ENCODE data around the gene ATG9A. TPM values are rescaled to one million over a fixed set of nuclear protein-coding genes. Genes with fewer than 3 reads are reported as not detected.

The ATG9A gene
- total RNA-seq, 2 donors from 2014 or later: 28.5 to 38.5 TPM

DNA sequence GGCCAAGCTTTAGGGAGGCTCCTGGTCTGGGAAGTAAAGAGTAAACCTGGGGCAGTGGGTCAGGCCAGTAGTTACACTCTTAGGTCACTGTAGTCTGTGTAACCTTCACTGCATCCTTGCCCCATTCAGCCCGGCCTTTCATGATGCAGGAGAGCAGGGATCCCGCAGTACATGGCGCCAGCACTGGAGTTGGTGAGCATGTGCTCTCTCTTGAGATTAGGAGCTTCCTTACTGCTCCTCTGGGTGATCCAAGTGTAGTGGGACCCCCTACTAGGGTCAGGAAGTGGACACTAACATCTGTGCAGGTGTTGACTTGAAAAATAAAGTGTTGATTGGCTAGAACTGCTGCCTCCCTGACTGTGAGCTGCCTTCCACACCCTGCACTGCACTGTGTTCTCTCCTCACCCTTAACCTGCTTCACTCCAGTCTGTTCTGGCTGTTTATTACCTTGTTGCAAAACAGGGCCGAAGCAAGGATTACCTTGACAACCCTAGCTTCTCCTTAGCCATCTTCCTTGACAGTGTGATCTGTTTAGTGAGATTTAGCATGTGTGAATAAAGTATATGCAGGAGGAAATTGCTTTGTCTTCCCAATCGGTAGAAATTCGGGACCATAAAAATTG is 46.2 kb downstream of the ATG9A start:
- intact Hi-C loops (cut with DNase I): no loop called here
- no peak for DNase-seq (ENCODE audit: low spot score)

DNA sequence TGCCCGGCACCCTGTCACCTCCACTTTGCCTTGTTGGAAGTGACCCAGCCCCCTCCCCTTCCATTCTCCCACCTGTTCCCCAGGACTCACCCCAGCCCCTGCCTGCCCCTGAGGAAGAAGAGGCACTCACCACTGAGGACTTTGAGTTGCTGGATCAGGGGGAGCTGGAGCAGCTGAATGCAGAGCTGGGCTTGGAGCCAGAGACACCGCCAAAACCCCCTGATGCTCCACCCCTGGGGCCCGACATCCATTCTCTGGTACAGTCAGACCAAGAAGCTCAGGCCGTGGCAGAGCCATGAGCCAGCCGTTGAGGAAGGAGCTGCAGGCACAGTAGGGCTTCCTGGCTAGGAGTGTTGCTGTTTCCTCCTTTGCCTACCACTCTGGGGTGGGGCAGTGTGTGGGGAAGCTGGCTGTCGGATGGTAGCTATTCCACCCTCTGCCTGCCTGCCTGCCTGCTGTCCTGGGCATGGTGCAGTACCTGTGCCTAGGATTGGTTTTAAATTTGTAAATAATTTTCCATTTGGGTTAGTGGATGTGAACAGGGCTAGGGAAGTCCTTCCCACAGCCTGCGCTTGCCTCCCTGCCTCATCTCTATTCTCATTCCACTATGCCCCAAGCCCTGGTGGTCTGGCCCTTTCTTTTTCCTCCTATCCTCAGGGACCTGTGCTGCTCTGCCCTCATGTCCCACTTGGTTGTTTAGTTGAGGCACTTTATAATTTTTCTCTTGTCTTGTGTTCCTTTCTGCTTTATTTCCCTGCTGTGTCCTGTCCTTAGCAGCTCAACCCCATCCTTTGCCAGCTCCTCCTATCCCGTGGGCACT is 46.9 kb downstream of the ATG9A start:
- no peak for DNase-seq (ENCODE audit: low spot score)
- intact Hi-C loops (cut with DNase I): no loop called here

DNA sequence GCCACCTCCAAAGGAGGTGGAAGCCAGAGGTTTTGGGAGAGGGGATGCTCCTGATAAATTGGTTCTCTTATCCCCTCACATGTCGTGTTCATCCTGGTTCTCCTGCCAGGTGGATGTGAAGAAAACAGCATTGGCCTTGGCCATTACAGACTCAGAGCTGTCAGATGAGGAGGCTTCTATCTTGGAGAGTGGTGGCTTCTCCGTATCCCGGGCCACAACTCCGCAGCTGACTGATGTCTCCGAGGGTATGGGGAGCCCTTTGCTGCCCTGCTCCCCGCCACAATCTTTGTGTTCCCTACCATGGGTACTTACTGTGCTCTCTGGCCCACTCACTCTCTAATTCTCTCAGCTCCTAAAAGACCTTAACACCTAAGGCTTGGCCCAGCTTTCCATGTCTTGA is 47.9 kb downstream of the ATG9A start:
- no peak for DNase-seq (ENCODE audit: low spot score)
- intact Hi-C loops (cut with DNase I): no loop called here

DNA sequence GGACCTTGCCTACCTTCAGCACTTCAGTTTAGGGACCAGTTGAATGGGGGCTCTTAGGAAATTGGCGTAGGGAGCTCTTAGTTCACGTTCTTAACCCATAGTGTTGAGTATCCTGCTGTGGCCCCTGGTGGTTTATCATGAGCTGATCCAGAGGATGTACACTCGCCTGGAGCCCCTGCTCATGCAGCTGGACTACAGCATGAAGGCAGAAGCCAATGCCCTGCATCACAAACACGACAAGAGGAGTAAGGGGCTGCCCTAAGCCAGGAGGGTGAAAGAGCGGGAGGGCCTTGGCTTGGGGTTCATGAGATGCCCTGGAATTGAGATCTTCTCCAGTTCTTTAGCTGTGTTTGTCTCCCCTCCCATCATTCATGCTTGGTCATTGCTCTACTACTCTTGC is 48.5 kb downstream of the ATG9A start:
- intact Hi-C loops (cut with DNase I): no loop called here
- DNase-seq (ENCODE audit: low spot score): no peak

DNA sequence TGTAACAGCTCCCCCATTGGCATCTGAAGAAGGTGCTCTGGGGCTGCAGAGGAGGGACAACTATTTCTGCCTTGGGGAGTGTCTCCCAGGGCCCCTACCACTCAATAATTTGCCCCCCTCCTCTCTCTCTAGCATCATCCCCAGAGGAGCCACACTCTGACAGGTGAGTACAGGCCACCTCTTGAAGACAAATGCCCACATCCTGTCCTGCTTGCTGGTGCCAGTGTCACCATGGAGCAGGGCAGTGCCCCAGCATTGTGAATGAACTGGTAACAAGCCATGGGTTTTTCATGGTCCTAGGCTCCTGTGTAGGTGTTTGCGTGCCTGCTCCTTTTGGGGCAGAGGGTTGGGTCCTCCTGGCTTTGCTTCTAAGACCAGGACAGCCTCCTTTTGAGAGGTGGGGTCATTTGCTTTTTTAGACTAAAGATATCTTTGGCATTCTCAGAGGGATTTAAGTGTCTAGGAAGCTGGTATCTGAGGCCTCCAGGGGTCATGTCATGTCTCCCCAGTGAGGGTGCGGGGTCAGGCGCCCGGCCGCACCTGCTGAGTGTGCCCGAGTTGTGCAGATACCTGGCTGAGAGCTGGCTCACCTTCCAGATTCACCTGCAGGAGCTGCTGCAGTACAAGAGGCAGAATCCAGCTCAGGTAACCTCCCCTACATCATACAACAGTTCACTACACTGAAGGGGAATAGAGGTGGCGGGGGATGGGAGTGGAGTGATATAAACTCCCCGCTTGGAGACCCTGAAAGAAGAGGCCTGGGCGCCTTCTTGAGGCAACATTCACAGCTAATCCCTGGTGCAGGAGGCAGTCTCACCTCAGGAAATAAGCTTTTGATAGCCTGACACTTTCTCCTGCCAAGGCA is 49.6 kb downstream of the ATG9A start:
- DNase-seq (ENCODE audit: low spot score): no peak
- intact Hi-C loops (cut with DNase I): loop anchor here in 1 of 2 donors (5.0 kb wide), 1 partner anchor 37 kb away; the partner anchor contains the start of gene ABCB6

DNA sequence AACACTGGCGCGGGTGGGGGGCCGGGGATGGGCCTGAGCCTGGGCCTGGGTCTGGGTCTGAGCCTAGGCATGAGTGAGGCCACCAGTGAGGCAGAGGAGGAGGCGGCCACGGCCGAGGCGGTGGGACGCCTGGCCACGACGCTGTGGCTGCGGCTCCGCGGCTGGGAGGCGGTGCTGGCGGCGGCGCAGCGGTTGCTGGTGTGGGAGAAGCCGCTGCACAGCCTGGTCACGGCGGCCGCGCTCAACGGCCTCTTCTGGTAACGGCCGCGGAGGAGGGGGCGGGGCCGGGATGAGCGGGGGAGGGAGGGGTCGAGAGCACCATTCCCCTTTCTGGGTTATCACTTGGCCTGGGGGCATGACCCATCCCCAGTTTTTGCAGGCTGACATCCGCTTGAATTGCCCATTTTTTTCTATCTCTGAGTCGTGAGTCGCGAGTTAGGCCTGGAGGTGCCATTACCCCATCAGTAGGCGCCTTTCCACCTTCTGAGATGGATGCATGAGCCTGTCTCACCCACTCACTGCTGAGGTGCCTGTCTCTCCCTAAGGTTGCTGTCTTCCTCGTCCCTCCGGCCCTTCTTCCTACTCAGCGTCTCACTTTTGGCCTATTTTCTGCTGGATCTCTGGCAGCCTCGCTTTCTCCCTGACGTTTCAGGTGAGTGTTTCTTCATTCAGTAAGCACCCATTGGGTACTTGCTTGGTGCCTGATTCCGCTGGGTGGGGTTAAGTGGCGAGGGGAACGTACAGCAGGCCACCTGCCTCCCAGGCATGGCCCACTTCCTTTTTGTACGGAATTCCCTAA is 50.9 kb downstream of the ATG9A start:
- intact Hi-C loops (cut with DNase I): loop anchor here in 1 of 2 donors (5.0 kb wide), 1 partner anchor 39 kb away; the partner anchor contains the start of gene ABCB6
- peak; percentile 90 for DNase-seq (ENCODE audit: low spot score)

DNA sequence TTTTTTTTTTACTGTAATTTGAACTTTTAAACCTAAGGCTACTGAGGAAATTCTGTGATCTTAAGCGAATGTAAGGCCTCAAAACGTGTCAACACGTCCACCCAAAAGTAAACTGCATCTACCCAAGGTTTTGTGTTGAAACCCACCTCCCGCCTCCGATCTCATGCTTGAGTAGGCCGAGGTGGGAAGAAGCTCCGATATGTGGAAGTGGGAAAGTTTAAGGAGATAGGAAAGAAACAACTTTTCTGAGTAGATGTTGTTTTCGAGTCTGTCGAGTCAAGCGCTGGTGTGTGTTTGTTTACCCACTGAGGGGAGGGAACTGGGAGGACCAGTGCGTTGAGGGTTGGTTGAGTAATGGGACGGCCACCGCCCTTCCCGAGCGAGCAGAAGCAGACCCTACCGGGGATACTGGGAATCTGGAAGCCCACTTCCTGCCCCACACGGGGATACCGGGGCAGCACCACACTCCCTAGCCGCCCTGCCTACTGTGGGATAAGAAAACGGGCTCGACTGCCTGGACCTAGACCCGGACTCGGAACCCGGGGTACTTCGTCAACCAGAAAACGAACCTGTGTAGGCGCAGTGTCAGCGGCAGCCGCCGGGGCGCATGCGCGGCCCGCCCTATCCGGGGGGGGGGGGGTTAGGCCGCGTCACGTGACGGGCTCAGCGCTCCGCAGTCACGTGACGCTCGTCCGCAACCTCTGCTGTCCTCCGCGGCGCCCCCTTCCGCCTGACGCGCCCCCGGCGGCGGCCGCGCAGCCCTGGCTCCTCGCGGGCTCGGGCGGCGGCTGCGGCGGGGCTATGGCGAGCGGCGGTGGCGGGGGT is 51.7 kb downstream of the ATG9A start, which contains the start of gene RETREG2:
Gene RETREG2, plus strand, starts transcription at position 724 of the 825 bp plus-strand sequence. Its CDS starts 78 bp downstream, at position 802.
- peak; percentile 95 for DNase-seq (ENCODE audit: low spot score)
- intact Hi-C loops (cut with DNase I): loop anchor here in 1 of 2 donors (5.0 kb wide), 1 partner anchor 40 kb away; the partner anchor contains the start of gene ABCB6

DNA sequence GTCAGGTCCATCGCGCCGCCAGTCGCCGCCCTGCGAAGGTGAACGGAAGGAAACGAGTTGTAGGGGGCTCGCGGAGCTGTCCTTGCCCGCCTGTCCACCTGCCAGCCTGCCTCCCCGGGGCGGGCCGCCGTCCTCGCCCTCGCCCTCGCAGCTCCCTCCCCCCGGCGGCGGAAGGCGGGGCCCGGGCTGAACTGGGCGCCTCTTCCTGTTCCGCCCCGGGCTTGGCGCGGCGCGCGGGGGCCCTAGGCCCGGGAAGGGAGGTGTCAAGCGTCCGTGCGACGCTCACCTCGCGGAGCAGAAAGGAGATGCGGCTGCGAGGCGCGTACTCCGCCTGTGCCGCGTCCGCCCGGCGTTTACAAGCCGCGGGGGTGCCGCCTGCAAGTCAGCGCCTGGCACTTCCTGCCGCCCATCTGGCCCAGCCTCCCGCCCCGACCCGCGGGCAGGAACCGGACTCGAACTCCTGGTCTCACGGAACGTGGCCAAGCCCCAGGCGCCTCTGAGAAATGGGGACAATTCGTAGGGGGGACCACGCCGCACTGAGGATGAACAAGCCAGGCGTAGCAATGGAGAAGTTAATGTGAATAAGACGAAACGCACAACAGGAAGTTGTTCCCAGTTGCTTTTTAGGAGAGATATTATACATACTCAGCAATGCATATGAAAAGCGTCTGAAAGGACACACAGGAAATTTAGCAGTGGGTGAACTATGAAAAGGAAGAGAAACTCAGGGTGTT is 52.5 kb downstream of the ATG9A start, which contains the start of gene CNPPD1:
Gene CNPPD1, minus strand, starts transcription at position 108 of the 734 bp plus-strand sequence. Its CDS starts 97 bp downstream, at position 11.
- intact Hi-C loops (cut with DNase I): loop anchor here in 1 of 2 donors (5.0 kb wide), 1 partner anchor 40 kb away; the partner anchor contains the start of gene ABCB6
- peak; percentile 96 for DNase-seq (ENCODE audit: low spot score)

DNA sequence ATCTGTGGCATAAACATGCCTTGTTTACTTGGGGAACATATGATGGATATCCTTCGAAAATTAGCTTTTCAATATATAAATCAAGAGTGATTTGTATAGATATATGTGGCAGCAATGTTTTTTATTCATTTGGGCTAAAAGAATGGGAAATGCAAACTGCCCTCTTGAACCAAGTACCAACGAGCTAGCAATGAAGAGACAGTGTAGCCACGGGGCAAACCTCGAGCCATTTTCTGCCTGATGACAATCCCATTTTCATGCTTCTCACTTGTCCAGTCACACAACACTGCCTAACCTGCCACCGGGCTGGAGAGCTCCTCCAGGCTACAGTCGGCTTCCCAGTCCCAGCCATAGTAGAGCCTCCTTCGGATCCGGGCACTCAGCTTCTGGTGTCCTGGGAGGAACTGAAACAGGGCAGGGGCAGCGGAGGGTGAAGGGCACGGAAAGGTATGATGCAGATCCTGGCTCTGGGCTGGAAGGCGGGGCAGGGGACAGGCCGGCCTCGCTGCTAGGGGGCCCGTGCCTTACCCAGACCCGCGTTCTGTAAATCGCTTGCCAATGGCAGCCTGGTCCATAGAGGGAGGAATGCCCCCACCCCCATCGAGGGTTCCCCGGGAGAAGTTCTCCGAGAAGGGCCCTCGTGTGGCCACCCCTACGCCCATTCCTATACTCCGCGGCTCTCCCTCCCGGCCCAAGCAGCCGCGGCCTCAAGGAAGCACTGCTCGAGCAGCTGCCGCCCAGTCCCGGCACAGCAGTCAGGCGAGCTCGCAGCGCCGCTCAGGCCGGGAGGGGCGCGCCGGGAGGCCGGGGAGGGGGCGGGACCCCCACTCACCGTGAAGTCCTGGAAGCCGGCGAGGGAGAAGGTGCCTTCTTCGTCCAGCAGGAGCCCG is 53.3 kb downstream of the ATG9A start:
- intact Hi-C loops (cut with DNase I): loop anchor here in 1 of 2 donors (5.0 kb wide), 1 partner anchor 41 kb away; the partner anchor contains the start of gene ABCB6
- peak; percentile 87 for DNase-seq (ENCODE audit: low spot score)

DNA sequence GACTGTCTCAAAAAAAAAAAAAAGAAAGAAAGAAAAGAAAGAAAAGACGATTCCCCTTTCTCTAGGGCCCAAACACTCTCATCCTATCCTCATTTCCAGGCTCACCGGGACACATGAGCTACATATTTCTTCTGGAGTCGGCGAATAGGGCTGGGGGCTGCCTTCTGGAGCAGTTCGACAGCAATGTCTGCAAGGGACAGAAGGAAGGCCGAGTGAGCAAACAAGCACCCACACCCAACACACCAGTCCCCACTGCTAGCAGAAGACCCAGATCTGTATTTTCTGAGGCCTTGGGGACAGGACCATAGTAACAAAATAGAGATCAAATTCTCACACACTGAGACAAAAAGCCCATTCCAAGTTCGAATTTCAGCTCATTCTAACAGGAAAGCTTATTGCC is 54.0 kb downstream of the ATG9A start:
- intact Hi-C loops (cut with DNase I): loop anchor here in 1 of 2 donors (5.0 kb wide), 1 partner anchor 42 kb away; the partner anchor contains the start of gene ABCB6
- DNase-seq (ENCODE audit: low spot score): no peak

DNA sequence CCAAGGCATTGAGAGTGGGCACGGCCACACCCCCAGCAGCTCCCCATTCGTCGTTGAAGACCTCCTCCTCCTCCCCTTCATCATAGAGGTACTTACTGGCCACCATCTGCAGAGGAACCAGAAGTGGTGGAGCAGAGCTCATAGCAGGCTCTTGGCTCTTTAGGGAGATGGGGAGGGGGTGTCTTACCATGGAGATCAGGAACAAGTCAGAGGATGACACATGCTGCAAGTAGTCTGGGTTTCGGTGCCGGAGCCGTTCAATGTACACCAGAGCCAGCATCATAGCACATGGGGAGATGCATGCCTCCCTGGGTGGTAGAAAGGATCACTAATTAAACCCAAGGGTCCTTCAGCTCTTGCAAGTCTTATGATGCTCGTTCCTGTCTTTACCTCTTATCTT is 54.6 kb downstream of the ATG9A start:
- intact Hi-C loops (cut with DNase I): loop anchor here in 1 of 2 donors (5.0 kb wide), 1 partner anchor 42 kb away; the partner anchor contains the start of gene ABCB6
- no peak for DNase-seq (ENCODE audit: low spot score)

DNA sequence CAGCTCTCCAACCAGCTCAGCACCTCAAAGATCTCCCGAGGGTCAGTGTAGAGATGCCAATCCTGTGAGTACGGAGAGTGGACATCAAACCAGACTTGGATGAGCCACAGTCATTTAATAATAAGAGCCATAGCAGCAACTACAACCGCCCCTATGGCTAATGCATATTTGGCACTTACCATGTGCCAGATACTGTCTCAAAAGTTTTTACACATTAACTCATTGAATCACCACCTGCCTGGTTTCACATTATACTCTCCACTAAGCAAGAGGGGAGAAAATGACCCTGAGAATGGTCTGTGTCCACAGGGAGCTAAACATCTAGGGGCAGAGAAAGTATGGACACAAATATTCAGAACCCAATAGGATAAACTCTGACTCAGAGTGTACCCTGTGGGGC is 55.3 kb downstream of the ATG9A start:
- intact Hi-C loops (cut with DNase I): no loop called here
- DNase-seq (ENCODE audit: low spot score): no peak

DNA sequence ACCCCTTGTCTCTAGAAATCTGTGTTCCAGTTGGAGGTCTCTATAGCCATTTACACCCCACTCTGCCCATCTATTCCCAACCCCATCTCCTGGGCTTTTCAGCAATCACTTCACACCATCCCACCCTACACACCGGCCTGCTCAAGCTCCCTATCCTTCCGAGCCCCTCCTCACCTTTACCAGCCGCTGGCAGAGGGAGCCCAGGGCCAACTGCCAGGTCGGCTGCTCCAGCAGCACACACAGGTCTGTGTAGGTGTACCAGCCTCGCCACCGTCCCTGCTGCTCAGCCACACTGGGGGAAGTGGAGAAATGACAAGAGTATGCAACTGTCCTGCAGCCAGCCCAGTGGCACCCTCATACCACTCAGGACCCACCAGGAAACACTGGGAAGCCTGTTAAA is 56.3 kb downstream of the ATG9A start:
- intact Hi-C loops (cut with DNase I): no loop called here
- no peak for DNase-seq (ENCODE audit: low spot score)

DNA sequence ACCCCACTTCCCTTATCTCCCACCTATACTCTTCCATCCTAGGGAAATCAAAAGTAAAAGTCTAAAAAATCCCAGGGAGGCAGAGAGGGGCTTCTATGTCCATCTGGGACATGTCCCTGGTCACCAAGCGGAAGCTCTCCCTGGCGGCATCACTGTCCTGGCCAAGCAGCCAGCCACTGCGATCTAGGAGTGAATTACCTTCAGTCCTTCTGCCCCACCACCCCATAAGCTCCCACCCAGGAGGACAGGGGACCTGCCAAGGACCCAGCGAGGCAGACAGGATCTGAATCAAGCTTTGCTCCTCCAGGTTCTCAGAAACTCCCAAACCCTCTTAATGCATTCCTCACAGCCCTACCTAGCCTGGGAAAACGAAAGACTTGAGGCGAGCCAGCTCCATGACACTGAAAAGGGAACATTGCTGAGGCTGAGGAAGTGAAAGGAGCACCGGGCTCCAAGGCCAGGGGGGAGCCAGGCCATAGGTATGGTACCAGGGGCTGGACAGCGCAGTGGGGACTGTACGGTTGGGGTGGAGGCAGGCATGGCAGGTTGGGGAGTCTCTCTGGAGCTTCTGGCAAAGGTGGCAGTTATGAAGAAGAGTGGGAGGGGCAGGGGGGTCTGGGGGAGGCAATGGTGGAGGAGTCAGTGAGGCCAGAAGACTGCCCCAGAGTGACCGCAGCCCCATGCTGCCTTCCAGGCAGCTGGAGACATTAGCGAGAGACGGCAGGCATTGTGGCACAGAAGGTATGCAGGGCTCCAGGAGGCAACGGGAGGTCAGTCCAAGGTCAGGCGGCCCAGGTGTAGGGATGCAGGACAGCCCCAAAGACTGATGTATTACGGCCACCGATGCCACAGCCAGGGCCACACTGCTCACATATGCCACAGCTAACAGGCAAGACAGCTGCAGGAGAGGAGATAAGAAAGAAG is 56.9 kb downstream of the ATG9A start:
- DNase-seq (ENCODE audit: low spot score): no peak
- intact Hi-C loops (cut with DNase I): no loop called here

DNA sequence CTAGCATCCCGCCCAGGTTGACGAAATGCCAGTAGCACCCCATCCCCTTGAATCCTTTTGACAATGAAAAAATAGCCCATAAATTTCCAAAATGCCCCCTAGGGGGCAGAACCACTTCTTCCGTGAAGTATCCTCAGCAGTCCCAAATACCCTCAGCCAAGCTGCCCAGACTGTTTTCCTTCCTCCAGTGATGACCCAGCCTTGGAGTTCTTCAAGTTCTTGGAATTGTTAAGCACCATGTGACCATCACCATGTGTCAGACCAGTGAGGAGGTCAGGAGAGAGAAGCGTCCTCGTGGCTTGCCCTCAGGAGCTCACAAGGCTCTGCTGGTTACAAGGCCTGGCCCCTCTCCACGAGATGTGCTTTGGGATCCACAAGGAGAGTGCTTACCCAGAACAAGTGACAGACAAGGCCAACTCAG is 58.2 kb downstream of the ATG9A start:
- DNase-seq (ENCODE audit: low spot score): no peak
- intact Hi-C loops (cut with DNase I): no loop called here

All from posterior vena cava (tissue), 2 donors.